Measurements from ENCODE around the gene NAV3.
"Not testable (repeated sequence)": the region's sequence is repeated elsewhere in the genome, so short reads cannot be mapped to it uniquely, and the experiment has no call there.

Gene NAV3

GRCh38 chr12:78241446-78241845 lies 410.8 kb downstream of the NAV3 start:
- DNase-seq (ENCODE audit: low read depth in 4 of 4, low spot score in 1 of 4), result no peak

- DNase-seq (ENCODE audit: low read depth in 4 of 4, low spot score in 1 of 4), result no peak
Observed at GRCh38 chr12:78244916-78245507, 414.3 kb downstream of the NAV3 start.

GRCh38 chr12:78248321-78248720 lies 417.6 kb downstream of the NAV3 start:
- DNase-seq (ENCODE audit: low read depth in 4 of 4, low spot score in 1 of 4), result no peak

GRCh38 chr12:78249578-78249977 lies 418.9 kb downstream of the NAV3 start:
- no peak for DNase-seq (ENCODE audit: low read depth in 4 of 4, low spot score in 1 of 4)

- DNase-seq (ENCODE audit: low read depth in 4 of 4, low spot score in 1 of 4), result not testable (repeated sequence)
Observed at GRCh38 chr12:78257662-78258061, 427.0 kb downstream of the NAV3 start.

DNA sequence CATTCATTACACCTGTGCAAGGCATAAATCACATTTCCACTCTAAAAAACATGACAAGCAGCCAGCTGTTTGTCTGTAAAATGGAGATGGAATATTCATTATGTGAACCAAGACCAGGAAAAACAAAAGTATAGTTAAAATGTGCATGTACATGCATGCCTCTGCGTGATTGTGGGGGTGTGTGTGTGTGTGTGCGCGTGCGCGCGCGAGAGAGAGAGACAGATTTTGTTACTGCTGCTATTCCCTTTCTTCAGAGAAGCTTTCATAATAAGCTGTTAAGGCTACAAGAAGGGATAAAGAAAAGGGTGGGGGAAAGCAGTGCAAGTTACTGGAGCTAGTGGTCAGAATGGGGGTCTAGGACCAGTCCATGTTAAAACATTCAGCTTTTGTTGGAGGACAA lies 430.3 kb downstream of the NAV3 start:
- no peak for DNase-seq (ENCODE audit: low read depth in 4 of 4, low spot score in 1 of 4)

DNA sequence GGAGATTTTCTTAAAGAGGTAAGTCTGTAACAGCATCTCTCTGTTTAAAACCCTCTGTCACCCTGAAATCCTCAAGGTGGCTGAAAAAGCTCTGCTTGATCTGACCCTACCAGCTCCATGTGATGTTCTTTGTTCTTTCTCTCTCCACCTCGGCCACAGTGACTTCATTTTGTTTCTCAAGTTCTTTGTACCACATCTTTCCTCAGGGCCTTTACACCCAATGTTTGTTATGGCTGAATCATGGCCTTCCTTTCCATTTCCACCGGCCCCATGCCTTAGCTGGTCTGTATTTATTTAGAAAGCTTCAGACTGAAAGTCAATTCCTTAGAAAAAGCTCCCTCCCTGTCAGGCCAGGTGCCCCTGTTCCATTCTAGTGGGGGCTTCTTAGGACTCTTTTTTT lies 431.2 kb downstream of the NAV3 start:
- no peak for DNase-seq (ENCODE audit: low read depth in 4 of 4, low spot score in 1 of 4)
